ENCODE results near the gene NRG2. TPM values are rescaled to one million over a fixed set of nuclear protein-coding genes. Genes with fewer than 3 reads are reported as not detected.

The NRG2 gene
- total RNA-seq, 2 experiments from 2014 or later, result not detected

- H3K36me3 Mint-ChIP-seq (ENCODE audit: low read depth), result no peaks in the 10 kb centered on the region
- H3K9me3 Mint-ChIP-seq (ENCODE audit: insufficient read depth), result no peaks in the 10 kb centered on the region
- ATAC-seq, result no peak
- no peaks in the 10 kb centered on the region for H3K27me3 Mint-ChIP-seq (ENCODE audit: low read depth)
- no peak overlapping the region for H3K27ac Mint-ChIP-seq
- H3K4me1 Mint-ChIP-seq (ENCODE audit: low read depth), result no peaks in the 10 kb centered on the region
- CTCF ChIA-PET, result interaction anchor here (1.0 kb wide), 1 partner anchor 71 kb away, joined by 3 read pairs; no protein-coding TSS in a partner anchor
- H3K4me3 Mint-ChIP-seq, result no peak overlapping the region
- POLR2A ChIA-PET, result interaction anchor here (0.5 kb wide), 1 partner anchor 135 kb away, joined by 3 read pairs; no protein-coding TSS in a partner anchor
- no peak for DNase-seq
Measured at GRCh38 chr5:139859013-139859412, 184.1 kb downstream of the NRG2 start.

DNA sequence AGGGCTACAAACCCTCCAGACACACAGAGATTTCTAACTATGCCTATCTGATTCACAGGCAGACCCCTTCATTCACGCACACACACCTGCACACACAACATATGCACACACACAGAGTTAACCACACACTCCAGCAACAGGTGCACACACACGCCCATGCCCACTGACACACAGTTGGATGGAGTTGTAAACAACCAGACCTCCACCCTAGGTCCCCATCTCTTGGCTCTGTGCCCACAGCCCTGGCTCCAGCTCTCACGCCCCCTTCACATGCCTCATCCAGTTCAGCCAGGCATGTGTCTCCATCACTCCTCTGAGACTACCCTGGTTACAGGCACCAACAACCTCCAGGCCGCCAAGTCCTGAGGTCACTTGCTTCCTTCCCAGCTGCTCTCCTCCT is 186.4 kb downstream of the NRG2 start:
- no peak for ATAC-seq
- H3K4me1 Mint-ChIP-seq (ENCODE audit: low read depth), result no peaks in the 10 kb centered on the region
- DNase-seq, result no peak
- H3K36me3 Mint-ChIP-seq (ENCODE audit: low read depth), result no peaks in the 10 kb centered on the region
- POLR2A ChIA-PET, result no interaction called here
- no peaks in the 10 kb centered on the region for H3K9me3 Mint-ChIP-seq (ENCODE audit: insufficient read depth)
- H3K27ac Mint-ChIP-seq, result no peak overlapping the region
- no peaks in the 10 kb centered on the region for H3K27me3 Mint-ChIP-seq (ENCODE audit: low read depth)
- CTCF ChIA-PET, result no interaction called here
- H3K4me3 Mint-ChIP-seq, result no peak overlapping the region

- DNase-seq (no peak), ATAC-seq (no peak)
- ChIA-PET POLR2A (no interaction called here), CTCF (interaction anchor here (1.3 to 1.5 kb wide), 2 partner anchors 69 to 113 kb away, joined by 4 to 5 read pairs; no protein-coding TSS in a partner anchor)
- no peaks in the 10 kb centered on the region for H3K9me3 Mint-ChIP-seq (ENCODE audit: insufficient read depth)
- no peak overlapping the region for H3K4me3 Mint-ChIP-seq
- no peaks in the 10 kb centered on the region for H3K27me3 Mint-ChIP-seq (ENCODE audit: low read depth)
- no peak overlapping the region for H3K27ac Mint-ChIP-seq
- H3K4me1 Mint-ChIP-seq (ENCODE audit: low read depth), result no peaks in the 10 kb centered on the region
- no peaks in the 10 kb centered on the region for H3K36me3 Mint-ChIP-seq (ENCODE audit: low read depth)
Measured at GRCh38 chr5:139855946-139856540, 187.1 kb downstream of the NRG2 start.

- H3K27ac Mint-ChIP-seq, result no peak overlapping the region
- no peaks in the 10 kb centered on the region for H3K9me3 Mint-ChIP-seq (ENCODE audit: insufficient read depth)
- DNase-seq (no peak), ATAC-seq (no peak)
- H3K27me3 Mint-ChIP-seq (ENCODE audit: low read depth), result no peaks in the 10 kb centered on the region
- no peak overlapping the region for H3K4me3 Mint-ChIP-seq
- CTCF ChIA-PET, result interaction anchor here (1.0 to 1.5 kb wide), 3 partner anchors 8 to 113 kb away, joined by 3 to 5 read pairs (median 4); no protein-coding TSS in a partner anchor
- POLR2A ChIA-PET, result no interaction called here
- no peaks in the 10 kb centered on the region for H3K36me3 Mint-ChIP-seq (ENCODE audit: low read depth)
- H3K4me1 Mint-ChIP-seq (ENCODE audit: low read depth), result no peaks in the 10 kb centered on the region
Measured at GRCh38 chr5:139855451-139855850, 187.6 kb downstream of the NRG2 start.

GRCh38 chr5:139854953-139855352 is 188.1 kb downstream of the NRG2 start:
- no peak for DNase-seq
- Mint-ChIP-seq H3K4me1 (ENCODE audit: low read depth) (no peaks in the 10 kb centered on the region), H3K9me3 (ENCODE audit: insufficient read depth) (no peaks in the 10 kb centered on the region), H3K4me3 (no peak overlapping the region), H3K27ac (no peak overlapping the region), H3K27me3 (ENCODE audit: low read depth) (peaks cover 1% of the 10 kb centered on the region), H3K36me3 (ENCODE audit: low read depth) (no peaks in the 10 kb centered on the region)
- ChIA-PET CTCF (interaction anchor here (1.0 to 1.5 kb wide), 2 partner anchors 8 to 68 kb away, joined by 3 to 5 read pairs; no protein-coding TSS in a partner anchor), POLR2A (no interaction called here)
- ATAC-seq, result no peak

DNA sequence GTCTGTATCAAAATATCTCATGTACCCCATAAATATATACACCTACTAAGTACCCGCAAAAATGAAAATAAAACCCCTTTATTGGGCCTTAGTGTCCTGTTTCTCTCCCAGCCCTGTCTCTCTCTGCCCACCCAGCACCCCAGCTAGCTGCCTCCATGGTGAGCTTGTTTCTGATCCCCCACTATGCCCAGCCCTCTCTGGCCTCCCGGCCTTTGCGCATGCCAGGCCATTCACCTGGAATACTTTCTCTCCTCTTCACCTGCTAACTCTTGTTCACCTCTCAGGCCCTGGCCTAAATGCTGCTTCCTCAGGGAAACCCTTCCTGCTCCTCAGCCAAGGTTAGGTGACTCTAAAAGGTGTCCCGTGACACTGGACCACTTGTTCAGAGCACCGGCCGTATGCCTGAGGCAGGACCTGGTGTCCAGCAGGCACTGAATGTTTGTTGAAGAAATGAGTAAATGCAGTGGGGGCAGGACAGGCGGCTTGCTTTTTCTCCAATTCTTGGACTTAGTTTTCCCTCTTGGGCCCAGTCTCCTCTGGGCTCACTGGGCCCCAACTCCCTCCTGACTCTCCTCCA is 189.0 kb downstream of the NRG2 start:
- ChIA-PET CTCF (interaction anchor here (1.3 kb wide), 1 partner anchor 115 kb away, joined by 3 read pairs; no protein-coding TSS in a partner anchor), POLR2A (no interaction called here)
- no peaks in the 10 kb centered on the region for H3K4me1 Mint-ChIP-seq (ENCODE audit: low read depth)
- H3K36me3 Mint-ChIP-seq (ENCODE audit: low read depth), result no peaks in the 10 kb centered on the region
- H3K27ac Mint-ChIP-seq, result no peak overlapping the region
- ATAC-seq (no peak), DNase-seq (no peak)
- H3K9me3 Mint-ChIP-seq (ENCODE audit: insufficient read depth), result no peaks in the 10 kb centered on the region
- H3K27me3 Mint-ChIP-seq (ENCODE audit: low read depth), result peaks cover 8% of the 10 kb centered on the region
- no peak overlapping the region for H3K4me3 Mint-ChIP-seq

DNA sequence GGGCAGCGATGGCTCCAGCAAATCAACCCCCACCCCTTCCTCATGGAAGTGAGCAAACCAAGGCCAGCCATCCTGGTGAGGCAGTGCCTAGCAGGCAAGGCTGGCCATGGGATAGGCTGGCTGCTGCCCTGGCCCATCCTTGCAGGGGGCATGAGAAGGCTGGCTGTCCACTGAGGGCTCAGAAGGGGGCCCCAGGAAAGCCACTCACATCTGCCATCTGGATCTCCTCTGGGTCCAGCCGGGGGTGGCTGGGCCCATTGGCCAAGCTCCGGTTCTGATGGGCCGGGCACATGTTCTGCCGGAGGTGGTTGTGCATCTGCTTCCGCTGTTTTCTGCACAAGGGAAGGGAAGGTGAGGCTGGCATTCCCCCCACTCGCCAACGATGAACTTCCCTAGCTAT is 190.4 kb downstream of the NRG2 start:
- Mint-ChIP-seq H3K9me3 (ENCODE audit: insufficient read depth) (no peaks in the 10 kb centered on the region), H3K4me3 (no peak overlapping the region), H3K36me3 (ENCODE audit: low read depth) (no peaks in the 10 kb centered on the region), H3K27ac (no peak overlapping the region), H3K4me1 (ENCODE audit: low read depth) (peaks cover 2% of the 10 kb centered on the region), H3K27me3 (ENCODE audit: low read depth) (peaks cover 14% of the 10 kb centered on the region)
- ChIA-PET CTCF (interaction anchor here (1.3 kb wide), 1 partner anchor 116 kb away, joined by 3 read pairs; no protein-coding TSS in a partner anchor), POLR2A (no interaction called here)
- no peak for DNase-seq
- ATAC-seq, result no peak

GRCh38 chr5:139851558-139851957 is 191.5 kb downstream of the NRG2 start:
- CTCF ChIA-PET, result interaction anchor here (3.1 kb wide), 1 partner anchor 65 kb away, joined by 16 read pairs; no protein-coding TSS in a partner anchor

DNA sequence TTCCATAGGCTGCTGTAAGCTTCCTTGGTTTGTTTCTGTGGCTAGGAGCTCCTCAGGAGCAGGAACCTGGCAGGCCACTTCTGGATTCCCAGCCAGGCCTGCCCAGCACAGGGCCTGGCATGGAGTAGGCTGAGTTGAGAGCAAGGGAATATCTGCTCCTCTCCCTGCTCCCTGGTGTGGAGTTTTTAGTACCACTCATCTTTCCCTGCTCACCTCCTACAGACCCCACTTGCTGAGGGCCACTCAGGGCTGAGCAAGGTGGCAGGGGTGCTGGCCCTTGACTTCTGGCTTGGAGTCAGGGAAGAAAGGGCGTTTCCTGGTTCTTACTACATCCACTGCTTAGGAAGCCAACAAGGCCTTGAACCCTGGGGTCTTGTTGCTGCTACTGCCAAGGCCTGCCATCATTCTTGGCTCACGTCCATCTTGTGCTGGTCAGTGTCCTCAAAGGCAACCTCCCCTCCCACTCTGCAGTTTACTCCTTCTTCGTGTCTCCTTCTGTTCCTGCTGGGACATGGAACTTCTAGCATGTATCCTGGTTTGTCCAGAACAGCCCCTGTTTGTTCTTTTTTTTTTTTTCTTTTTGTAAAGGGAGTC is 192.6 kb downstream of the NRG2 start:
- DNase-seq (no peak), ATAC-seq (no peak)
- POLR2A ChIA-PET, result no interaction called here
- Mint-ChIP-seq H3K4me1 (ENCODE audit: low read depth) (peaks cover 3% of the 10 kb centered on the region), H3K36me3 (ENCODE audit: low read depth) (no peaks in the 10 kb centered on the region), H3K4me3 (no peak overlapping the region), H3K9me3 (ENCODE audit: insufficient read depth) (no peaks in the 10 kb centered on the region), H3K27me3 (ENCODE audit: low read depth) (peaks cover 30% of the 10 kb centered on the region), H3K27ac (no peak overlapping the region)
- CTCF ChIA-PET, result interaction anchor here (0.8 to 3.1 kb wide), 4 partner anchors 64 to 118 kb away, joined by 3 to 16 read pairs (median 5); no protein-coding TSS in a partner anchor

More at GRCh38 chr5:139851558-139851957, 191.5 kb downstream of the NRG2 start:
- POLR2A ChIA-PET, result no interaction called here
- H3K4me1 Mint-ChIP-seq (ENCODE audit: low read depth), result peaks cover 3% of the 10 kb centered on the region
- no peak overlapping the region for H3K4me3 Mint-ChIP-seq
- ATAC-seq (no peak), DNase-seq (no peak)
- peaks cover 21% of the 10 kb centered on the region for H3K27me3 Mint-ChIP-seq (ENCODE audit: low read depth)
- H3K27ac Mint-ChIP-seq, result no peak overlapping the region
- no peaks in the 10 kb centered on the region for H3K9me3 Mint-ChIP-seq (ENCODE audit: insufficient read depth)
- H3K36me3 Mint-ChIP-seq (ENCODE audit: low read depth), result no peaks in the 10 kb centered on the region

DNA sequence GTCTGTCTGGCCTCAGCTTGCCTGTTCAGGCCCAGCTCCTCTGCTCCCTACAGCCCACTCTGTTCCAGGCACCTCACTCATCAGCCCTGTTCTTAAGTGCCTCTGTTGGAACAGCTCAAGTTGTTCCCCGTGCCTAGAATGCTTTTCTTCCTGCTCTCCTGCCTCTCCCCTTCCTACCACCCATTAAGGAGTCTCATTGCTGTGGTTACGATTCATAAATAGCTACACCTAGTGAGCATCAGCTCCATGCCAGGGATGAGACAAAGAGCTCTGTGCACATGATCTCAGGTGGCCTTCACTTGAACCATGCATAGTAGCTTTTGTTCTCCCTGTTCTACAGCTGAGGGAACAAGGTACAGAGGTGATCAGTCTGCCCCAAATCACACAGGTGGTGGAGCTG is 193.2 kb downstream of the NRG2 start:
- Mint-ChIP-seq H3K27me3 (ENCODE audit: low read depth) (peaks cover 34% of the 10 kb centered on the region), H3K4me3 (no peak overlapping the region), H3K4me1 (ENCODE audit: low read depth) (peaks cover 3% of the 10 kb centered on the region), H3K9me3 (ENCODE audit: insufficient read depth) (no peaks in the 10 kb centered on the region), H3K27ac (no peak overlapping the region), H3K36me3 (ENCODE audit: low read depth) (no peaks in the 10 kb centered on the region)
- ATAC-seq (no peak), DNase-seq (no peak)
- POLR2A ChIA-PET, result no interaction called here
- CTCF ChIA-PET, result interaction anchor here (0.8 to 3.1 kb wide), 4 partner anchors 63 to 119 kb away, joined by 3 to 16 read pairs (median 5); no protein-coding TSS in a partner anchor

DNA sequence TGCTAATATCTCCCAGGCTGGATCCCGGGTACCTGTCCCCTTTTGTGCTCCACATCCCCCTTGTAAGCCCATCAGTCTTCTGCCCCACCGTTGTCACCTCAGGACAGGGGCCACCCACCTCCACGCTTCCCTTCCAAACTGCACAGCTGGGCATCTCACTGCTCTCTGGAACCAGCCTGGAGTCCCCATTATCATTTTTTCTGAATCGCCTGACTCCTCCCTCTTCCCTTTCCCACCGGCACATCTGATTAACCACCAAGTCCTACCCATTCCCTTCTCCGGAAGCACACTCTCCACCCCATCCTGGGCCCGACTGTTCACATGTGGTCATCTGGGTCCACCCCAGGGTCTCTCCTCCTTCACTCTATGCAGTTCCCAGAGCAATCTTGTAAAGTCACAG is 193.6 kb downstream of the NRG2 start:
- no peaks in the 10 kb centered on the region for H3K36me3 Mint-ChIP-seq (ENCODE audit: low read depth)
- H3K27me3 Mint-ChIP-seq (ENCODE audit: low read depth), result peaks cover 36% of the 10 kb centered on the region
- ATAC-seq (no peak), DNase-seq (no peak)
- H3K27ac Mint-ChIP-seq, result no peak overlapping the region
- peaks cover 4% of the 10 kb centered on the region for H3K4me1 Mint-ChIP-seq (ENCODE audit: low read depth)
- H3K9me3 Mint-ChIP-seq (ENCODE audit: insufficient read depth), result no peaks in the 10 kb centered on the region
- POLR2A ChIA-PET, result interaction anchor here (0.7 kb wide), 1 partner anchor 13 kb away, joined by 3 read pairs; no protein-coding TSS in a partner anchor
- H3K4me3 Mint-ChIP-seq, result no peak overlapping the region
- CTCF ChIA-PET, result interaction anchor here (0.8 to 3.1 kb wide), 4 partner anchors 63 to 119 kb away, joined by 3 to 16 read pairs (median 5); no protein-coding TSS in a partner anchor
